Measurements from ENCODE around the gene UBE4B. TPM values are rescaled to one million over a fixed set of nuclear protein-coding genes. Genes with fewer than 3 reads are reported as not detected.

UBE4B gene
- total RNA-seq, 1 experiment from 2014 or later, result 44.7 TPM

DNA sequence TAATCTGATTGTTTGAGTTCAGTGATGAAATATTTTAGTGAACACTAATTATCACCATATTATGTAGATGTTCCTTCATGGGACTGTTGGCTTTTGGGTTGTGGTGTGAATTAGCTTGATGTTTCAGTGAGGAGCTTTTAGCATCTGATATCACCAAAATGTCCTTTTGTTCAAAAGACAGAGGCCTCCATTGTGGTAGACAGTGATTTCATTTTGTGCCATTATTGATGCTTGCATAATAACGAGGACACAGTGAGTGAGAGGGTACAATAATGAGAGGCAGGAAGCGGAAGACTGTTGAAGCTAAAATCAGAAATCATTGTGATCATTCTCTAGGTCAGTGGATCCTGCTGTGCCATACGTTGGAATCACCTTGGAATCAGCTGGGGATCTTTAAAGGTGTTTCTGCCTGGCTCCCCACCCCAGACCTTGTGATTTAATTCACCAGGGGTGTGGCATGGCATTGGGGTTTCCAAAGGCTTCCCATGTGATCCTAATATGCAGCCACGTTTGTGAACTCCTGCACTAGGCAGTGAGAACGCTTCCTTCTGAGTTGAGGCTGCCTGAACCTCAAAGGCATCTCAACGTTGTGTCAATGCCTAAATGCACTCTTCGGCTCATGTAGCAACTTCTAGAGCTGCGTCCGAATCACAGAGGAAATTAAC is 95.5 kb downstream of the UBE4B start:
- Histone ChIP-seq H4K20me1 (ENCODE audit: insufficient read depth) (no peaks in the 10 kb centered on the region), H3K4me3 (replicated peaks in 1 of 2; ENCODE audit: low read depth in 1 of 2, low read length in 2 of 2) (no peak overlapping the region), H3K9ac (ENCODE audit: low read length) (no peak overlapping the region), H3K79me2 (ENCODE audit: insufficient read depth, low read length) (no peaks in the 10 kb centered on the region), H3K36me3 (ENCODE audit: control insufficient read depth in 1 of 2, insufficient read depth in 2 of 2, low read length in 2 of 2) (peaks cover 2 to 16% of the 10 kb centered on the region in 2 experiments; a peak in 3 of 4 replicates), H3K27me3 (ENCODE audit: insufficient read depth, low read length) (no peaks in the 10 kb centered on the region), H3K9me2 (ENCODE audit: insufficient read depth) (no peaks in the 10 kb centered on the region), H3K9me3 (ENCODE audit: control insufficient read depth in 1 of 2, insufficient read depth in 1 of 2, low read depth in 1 of 2, low read length in 2 of 2) (no peaks in the 10 kb centered on the region), H3K4me2 (ENCODE audit: low read length) (no peak overlapping the region), H3K27ac (ENCODE audit: low read depth, low read length) (no peak overlapping the region), H3K4me1 (ENCODE audit: control insufficient read depth in 1 of 2, insufficient read depth in 2 of 2, low read length in 2 of 2) (no peaks in the 10 kb centered on the region), H2AFZ (ENCODE audit: low read depth, low read length, poor library complexity, severe bottlenecking) (no peak overlapping the region)
- RAD21 ChIA-PET (ENCODE audit: low non-redundant PET in 1 of 2, low total read pairs in 2 of 2, uncharacterized antibody in 2 of 2, unreplicated experiment in 2 of 2), result no interaction called here
- ATAC-seq (no peak), DNase-seq (ENCODE audit: low read depth, low spot score) (no peak)
- intact Hi-C loops (cut with micrococcal nuclease), result no loop called here
- CTCF ChIA-PET, result no interaction called here
- POLR2A ChIA-PET, result no interaction called here
- no TSS peak for BruUV-seq (replicated peaks)
- no peak for TF ChIP-seq JUND (IDR thresholded peaks at IDR 0.05)
- TF ChIP-seq CBX3 (IDR thresholded peaks at IDR 0.05; ENCODE audit: low read depth), result no peak
- TF ChIP-seq, protein P1, sequence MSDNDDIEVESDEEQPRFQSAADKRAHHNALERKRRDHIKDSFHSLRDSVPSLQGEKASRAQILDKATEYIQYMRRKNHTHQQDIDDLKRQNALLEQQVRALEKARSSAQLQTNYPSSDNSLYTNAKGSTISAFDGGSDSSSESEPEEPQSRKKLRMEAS (IDR thresholded peaks at IDR 0.05), result no peak
- no peak for TF ChIP-seq SRF (IDR thresholded peaks at IDR 0.05; ENCODE audit: low read depth)
- no peak for TF ChIP-seq RAD21 (IDR thresholded peaks at IDR 0.05; ENCODE audit: low read depth)
- TF ChIP-seq ELF1 (IDR thresholded peaks at IDR 0.05; ENCODE audit: borderline replicate concordance, low read depth), result no peak
- TF ChIP-seq, protein P2, sequence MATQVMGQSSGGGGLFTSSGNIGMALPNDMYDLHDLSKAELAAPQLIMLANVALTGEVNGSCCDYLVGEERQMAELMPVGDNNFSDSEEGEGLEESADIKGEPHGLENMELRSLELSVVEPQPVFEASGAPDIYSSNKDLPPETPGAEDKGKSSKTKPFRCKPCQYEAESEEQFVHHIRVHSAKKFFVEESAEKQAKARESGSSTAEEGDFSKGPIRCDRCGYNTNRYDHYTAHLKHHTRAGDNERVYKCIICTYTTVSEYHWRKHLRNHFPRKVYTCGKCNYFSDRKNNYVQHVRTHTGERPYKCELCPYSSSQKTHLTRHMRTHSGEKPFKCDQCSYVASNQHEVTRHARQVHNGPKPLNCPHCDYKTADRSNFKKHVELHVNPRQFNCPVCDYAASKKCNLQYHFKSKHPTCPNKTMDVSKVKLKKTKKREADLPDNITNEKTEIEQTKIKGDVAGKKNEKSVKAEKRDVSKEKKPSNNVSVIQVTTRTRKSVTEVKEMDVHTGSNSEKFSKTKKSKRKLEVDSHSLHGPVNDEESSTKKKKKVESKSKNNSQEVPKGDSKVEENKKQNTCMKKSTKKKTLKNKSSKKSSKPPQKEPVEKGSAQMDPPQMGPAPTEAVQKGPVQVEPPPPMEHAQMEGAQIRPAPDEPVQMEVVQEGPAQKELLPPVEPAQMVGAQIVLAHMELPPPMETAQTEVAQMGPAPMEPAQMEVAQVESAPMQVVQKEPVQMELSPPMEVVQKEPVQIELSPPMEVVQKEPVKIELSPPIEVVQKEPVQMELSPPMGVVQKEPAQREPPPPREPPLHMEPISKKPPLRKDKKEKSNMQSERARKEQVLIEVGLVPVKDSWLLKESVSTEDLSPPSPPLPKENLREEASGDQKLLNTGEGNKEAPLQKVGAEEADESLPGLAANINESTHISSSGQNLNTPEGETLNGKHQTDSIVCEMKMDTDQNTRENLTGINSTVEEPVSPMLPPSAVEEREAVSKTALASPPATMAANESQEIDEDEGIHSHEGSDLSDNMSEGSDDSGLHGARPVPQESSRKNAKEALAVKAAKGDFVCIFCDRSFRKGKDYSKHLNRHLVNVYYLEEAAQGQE (IDR thresholded peaks at IDR 0.05; ENCODE audit: low read depth), result no peak
- TF ChIP-seq, protein P3, sequence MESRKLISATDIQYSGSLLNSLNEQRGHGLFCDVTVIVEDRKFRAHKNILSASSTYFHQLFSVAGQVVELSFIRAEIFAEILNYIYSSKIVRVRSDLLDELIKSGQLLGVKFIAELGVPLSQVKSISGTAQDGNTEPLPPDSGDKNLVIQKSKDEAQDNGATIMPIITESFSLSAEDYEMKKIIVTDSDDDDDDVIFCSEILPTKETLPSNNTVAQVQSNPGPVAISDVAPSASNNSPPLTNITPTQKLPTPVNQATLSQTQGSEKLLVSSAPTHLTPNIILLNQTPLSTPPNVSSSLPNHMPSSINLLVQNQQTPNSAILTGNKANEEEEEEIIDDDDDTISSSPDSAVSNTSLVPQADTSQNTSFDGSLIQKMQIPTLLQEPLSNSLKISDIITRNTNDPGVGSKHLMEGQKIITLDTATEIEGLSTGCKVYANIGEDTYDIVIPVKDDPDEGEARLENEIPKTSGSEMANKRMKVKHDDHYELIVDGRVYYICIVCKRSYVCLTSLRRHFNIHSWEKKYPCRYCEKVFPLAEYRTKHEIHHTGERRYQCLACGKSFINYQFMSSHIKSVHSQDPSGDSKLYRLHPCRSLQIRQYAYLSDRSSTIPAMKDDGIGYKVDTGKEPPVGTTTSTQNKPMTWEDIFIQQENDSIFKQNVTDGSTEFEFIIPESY (IDR thresholded peaks at IDR 0.05; ENCODE audit: extremely low read depth, insufficient replicate concordance, low read length), result no peak
- TF ChIP-seq YY1 (IDR thresholded peaks at IDR 0.05; ENCODE audit: extremely low read depth, insufficient replicate concordance, low read depth, low read length), result no peak
- TF ChIP-seq ZNF274 (IDR thresholded peaks at IDR 0.05; ENCODE audit: low read depth, low read length), result no peak
- no peak for TF ChIP-seq EZH2 (IDR thresholded peaks at IDR 0.05)
- TF ChIP-seq SP1 (IDR thresholded peaks at IDR 0.05; ENCODE audit: low read depth), result no peak
